RWPE1 (cell line): ENCODE measurements around the gene KAT6B.

Experiments used
- CTCF ChIA-PET: fragments of 350-600 bp; sonication (Branson Sonifier 250); formaldehyde crosslinking; extraction: SDS; loops from one replicate; lab custom pipeline; 2021; lab: Yijun Ruan, JAX
- POLR2A ChIA-PET: fragments of 400-600 bp; formaldehyde crosslinking; extraction: SDS; loops from one replicate; lab custom pipeline; 2020; ENCODE audit warnings: antibody characterized with exemption; ENCODE audit not compliant: low non-redundant PET; lab: Yijun Ruan, JAX
- DNase-seq: peaks from one replicate; pipeline ENCODE4 v3.0.0; 2012; ENCODE audit warnings: low spot score
- H3K27ac ChIP-seq: fragments of 450-650 bp; 2 replicates; pipeline ENCODE4 v1.5.1; 2017
- TF ChIP-seq, protein P1 (sequence below): fragments of 450-650 bp; conservative IDR thresholded peaks from 2 replicates; pipeline ENCODE4 v1.5.1; 2017; ENCODE audit warnings: low read depth, mild to moderate bottlenecking

KAT6B gene

DNA sequence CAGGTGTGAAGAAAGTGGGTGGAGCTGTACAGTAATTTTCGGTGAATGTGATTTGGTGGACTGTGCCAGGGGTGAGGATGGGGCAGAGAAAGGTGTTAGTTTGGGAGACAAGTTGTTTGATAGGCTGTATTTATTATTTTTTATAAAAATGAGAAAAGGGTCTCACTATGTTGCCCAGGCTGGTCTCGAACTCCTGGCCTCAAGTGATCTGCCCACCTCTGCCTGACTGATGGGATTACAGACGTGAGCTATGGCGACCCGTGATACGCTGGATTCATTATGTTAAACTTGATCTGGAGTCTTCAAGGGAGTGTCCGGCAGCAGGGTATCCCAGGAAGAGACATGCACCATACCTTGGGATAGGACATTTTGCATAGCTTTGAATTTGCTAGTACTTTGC, 1.3 kb downstream of the KAT6B start:
- TF ChIP-seq, protein P1, sequence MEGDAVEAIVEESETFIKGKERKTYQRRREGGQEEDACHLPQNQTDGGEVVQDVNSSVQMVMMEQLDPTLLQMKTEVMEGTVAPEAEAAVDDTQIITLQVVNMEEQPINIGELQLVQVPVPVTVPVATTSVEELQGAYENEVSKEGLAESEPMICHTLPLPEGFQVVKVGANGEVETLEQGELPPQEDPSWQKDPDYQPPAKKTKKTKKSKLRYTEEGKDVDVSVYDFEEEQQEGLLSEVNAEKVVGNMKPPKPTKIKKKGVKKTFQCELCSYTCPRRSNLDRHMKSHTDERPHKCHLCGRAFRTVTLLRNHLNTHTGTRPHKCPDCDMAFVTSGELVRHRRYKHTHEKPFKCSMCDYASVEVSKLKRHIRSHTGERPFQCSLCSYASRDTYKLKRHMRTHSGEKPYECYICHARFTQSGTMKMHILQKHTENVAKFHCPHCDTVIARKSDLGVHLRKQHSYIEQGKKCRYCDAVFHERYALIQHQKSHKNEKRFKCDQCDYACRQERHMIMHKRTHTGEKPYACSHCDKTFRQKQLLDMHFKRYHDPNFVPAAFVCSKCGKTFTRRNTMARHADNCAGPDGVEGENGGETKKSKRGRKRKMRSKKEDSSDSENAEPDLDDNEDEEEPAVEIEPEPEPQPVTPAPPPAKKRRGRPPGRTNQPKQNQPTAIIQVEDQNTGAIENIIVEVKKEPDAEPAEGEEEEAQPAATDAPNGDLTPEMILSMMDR, result no peak
- no peak for DNase-seq
- CTCF ChIA-PET, result no interaction called here
- POLR2A ChIA-PET, result no interaction called here
- peak overlapping the region; percentile 95 for H3K27ac ChIP-seq

DNA sequence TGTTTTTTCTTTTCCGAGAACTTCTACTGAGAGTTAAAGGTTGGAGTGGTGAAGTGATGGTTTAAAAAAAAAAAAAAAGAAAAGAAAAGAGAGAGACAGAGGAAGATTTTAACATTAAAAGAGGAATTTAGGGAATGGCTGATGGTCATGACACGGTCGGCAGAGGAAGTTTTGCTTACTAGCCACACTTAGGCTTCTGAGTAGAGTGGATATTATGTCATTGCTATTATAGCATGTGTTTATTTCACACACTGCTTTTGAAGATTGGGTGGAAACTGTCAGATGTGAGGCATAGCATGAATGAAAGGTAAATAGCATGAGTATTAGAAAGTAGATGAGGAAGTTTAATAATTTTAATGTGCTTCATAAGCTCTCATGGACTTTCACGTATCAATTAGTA, 2.5 kb downstream of the KAT6B start:
- CTCF ChIA-PET, result interaction anchor here (0.6 kb wide), 2 partner anchors 37 to 93 kb away, joined by 3 read pairs; no protein-coding TSS in a partner anchor
- no peak for DNase-seq
- TF ChIP-seq, protein P1, result no peak
- POLR2A ChIA-PET, result no interaction called here
- no peak overlapping the region for H3K27ac ChIP-seq

DNA sequence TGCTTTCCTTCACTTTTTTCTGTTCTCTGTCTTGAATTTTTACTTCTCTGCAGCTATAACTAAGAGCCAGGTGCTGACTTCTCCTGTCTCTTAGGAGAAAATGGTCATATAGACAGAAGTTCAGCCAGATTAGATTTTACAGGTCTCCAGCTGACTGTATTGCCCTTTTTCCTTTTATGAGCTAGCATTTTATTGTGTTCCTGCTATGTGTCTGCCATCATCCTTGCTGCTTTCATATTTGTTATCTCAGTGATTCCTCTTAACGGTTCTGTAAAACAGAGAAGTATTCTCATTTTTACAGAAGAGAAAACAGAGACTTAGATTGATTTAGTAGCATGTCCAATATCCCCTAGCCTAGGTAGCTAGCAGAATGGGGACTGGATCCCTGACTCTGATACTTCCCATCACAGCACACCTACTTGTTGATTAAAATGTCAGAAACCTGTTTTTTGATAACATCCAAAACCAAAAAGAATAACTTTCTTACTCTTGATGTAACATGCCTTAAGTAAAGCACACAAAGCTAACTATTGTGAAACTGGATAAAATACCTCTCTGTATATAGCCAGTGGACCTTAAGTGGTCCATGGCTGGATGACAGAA, 5.2 kb downstream of the KAT6B start:
- H3K27ac ChIP-seq, result no peak overlapping the region
- TF ChIP-seq, protein P1, result no peak
- ChIA-PET CTCF (interaction anchor here (0.5 kb wide), 1 partner anchor 232 kb away, joined by 3 read pairs; no protein-coding TSS in a partner anchor), POLR2A (no interaction called here)
- DNase-seq, result no peak

DNA sequence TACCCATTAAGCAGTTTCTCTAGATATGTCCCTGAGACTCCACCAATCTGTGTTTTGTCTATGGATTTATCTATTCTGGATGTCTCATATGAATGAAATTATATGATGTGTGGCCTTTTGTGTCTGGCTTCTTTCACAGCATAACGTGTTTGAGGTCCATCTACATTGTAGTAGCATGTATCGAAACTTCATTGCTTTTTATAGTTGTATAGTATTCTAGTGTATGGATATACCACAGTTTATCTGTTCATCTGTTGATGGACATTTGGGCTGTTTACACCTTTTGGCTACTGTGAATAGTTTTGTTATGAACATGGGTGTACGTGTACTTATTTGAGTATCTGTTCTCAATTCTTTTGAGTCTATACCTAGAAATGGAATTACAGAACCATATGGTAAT, 9.6 kb downstream of the KAT6B start:
- no peak for DNase-seq
- H3K27ac ChIP-seq, result no peak overlapping the region
- CTCF ChIA-PET, result no interaction called here
- TF ChIP-seq, protein P1, result no peak
- POLR2A ChIA-PET, result no interaction called here

DNA sequence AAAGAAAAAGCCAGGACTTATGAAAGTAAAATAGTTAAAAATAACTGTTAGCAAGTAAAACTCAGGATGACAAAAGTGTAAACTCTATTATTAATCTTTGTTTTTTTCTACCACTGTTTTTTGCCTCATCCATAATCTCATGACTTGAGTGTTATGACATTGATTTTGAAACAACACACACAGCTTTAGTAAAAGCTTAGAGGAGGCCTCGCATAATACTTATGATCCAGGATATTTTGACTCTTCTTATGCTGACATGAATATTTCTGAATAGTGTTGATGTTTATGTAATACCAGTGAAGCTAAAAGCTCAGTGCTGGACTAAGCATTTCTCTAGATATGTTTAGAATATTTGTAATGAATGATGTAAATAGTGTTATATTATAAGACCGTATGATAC, 10.5 kb downstream of the KAT6B start:
- ChIA-PET POLR2A (no interaction called here), CTCF (no interaction called here)
- no peak overlapping the region for H3K27ac ChIP-seq
- DNase-seq, result no peak
- TF ChIP-seq, protein P1, result no peak

DNA sequence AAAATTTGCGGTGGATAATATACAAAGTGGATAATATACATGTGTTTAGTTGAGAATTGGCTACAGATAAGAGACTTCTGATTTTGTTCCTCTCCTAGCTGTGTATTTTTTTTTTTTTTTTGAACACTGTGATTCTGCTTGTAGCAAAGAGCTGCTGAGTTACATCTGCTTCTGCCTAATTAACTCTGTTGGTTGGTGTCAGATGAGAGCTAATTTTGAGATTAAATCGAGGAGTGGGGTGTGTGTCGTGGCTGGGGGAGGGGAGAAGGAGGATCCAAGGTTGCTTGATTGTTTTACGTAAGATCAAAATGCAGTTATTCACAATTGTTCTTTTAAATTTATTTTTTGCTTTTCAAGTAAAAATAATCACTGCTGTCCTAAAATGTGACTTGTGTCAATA, 11.3 kb downstream of the KAT6B start:
- CTCF ChIA-PET, result interaction anchor here (0.6 kb wide), 1 partner anchor 14 kb away, joined by 4 read pairs; no protein-coding TSS in a partner anchor
- H3K27ac ChIP-seq, result no peak overlapping the region
- DNase-seq, result no peak
- POLR2A ChIA-PET, result no interaction called here
- TF ChIP-seq, protein P1, result no peak
